Measurements from ENCODE around the gene ZIC2. TPM values are rescaled to one million over a fixed set of nuclear protein-coding genes. Genes with fewer than 3 reads are reported as not detected.
A peak's percentile ranks its signal among the peaks of the same experiment; 100 is the strongest.

The ZIC2 gene
- total RNA-seq, 6 donors from 2014 or later = 0.69 to 0.84 TPM; not detected in 4

DNA sequence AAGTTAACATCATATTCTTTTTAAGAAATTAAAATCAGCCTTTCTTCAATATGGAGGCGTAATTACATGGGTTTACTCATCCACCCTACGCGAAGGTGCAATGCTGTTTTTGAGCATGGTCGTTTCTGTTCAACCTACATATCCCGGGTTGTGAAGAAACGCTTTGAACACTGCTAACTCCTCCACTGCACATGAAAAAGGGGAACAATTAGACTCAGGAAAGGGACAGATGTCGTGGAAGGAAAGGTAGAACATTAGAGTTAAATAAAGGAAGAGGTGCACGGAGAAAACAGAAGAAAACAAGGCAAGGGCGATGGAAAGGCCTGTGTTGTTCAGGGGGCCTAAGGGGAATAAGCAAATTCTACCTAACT lies 14.1 kb upstream of the ZIC2 start:
- no peak overlapping the region for H3K4me3 ChIP-seq
- H3K36me3 ChIP-seq = no peaks in the 10 kb centered on the region
- DNase-seq (no peak), ATAC-seq (ENCODE audit: low FRiP score in 2 of 2) (no peak)
- no peak overlapping the region for H3K27ac ChIP-seq
- H3K4me1 ChIP-seq = peaks cover 31 to 42% (median 33%) of the 10 kb centered on the region in 4 donors
- peaks cover 6 to 61% (median 43%) of the 10 kb centered on the region in 4 donors for H3K27me3 ChIP-seq
- H3K9me3 ChIP-seq = no peaks in the 10 kb centered on the region
- TF ChIP-seq POLR2A (IDR thresholded peaks at IDR 0.05) = no peak
- TF ChIP-seq, protein P1, sequence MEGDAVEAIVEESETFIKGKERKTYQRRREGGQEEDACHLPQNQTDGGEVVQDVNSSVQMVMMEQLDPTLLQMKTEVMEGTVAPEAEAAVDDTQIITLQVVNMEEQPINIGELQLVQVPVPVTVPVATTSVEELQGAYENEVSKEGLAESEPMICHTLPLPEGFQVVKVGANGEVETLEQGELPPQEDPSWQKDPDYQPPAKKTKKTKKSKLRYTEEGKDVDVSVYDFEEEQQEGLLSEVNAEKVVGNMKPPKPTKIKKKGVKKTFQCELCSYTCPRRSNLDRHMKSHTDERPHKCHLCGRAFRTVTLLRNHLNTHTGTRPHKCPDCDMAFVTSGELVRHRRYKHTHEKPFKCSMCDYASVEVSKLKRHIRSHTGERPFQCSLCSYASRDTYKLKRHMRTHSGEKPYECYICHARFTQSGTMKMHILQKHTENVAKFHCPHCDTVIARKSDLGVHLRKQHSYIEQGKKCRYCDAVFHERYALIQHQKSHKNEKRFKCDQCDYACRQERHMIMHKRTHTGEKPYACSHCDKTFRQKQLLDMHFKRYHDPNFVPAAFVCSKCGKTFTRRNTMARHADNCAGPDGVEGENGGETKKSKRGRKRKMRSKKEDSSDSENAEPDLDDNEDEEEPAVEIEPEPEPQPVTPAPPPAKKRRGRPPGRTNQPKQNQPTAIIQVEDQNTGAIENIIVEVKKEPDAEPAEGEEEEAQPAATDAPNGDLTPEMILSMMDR (IDR thresholded peaks at IDR 0.05) = no peak
- no peak for TF ChIP-seq EP300 (IDR thresholded peaks at IDR 0.05)
- TF ChIP-seq POLR2AphosphoS5 (IDR thresholded peaks at IDR 0.05) = no peak
- 64 to 75% methylated on average over 9 of the region's 9 CpGs for WGBS, 2 donors

DNA sequence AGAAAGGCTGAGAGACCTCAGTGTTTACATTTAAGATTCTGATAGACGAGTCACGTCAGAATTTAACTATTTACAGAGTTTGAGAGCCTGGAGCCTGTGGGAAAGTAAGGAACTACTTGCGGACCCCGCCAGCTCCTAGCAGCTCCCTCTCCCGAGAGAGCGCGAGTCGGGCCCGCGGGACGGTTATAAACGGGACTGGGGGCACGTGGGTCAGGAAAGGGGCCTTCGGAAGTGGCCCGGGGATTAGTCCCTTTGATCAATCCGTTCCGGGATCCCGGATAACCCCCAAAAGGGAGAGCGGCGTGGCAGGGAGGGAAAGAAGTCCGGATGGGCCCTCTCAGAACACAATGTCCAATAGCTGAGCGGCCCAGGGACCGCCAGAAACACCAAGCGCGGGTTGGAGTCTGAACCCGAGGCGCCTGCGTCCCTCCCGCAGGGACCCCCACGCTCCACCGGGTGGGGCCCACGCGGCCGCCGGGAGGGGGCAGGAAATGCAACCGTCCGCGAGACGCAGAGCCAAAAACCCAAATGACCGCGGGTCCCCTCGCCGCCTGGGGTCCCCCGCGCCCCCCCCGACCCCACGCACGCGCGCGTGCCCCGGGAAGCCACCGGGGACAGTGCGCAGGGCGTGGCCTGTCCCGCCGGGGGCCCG lies 13.6 kb upstream of the ZIC2 start:
- Histone ChIP-seq H3K4me1 (peaks cover 31 to 42% (median 33%) of the 10 kb centered on the region in 4 donors), H3K27ac (no peak overlapping the region), H3K36me3 (no peaks in the 10 kb centered on the region), H3K4me3 (peak overlapping the region in 3 of 4 donors; percentile 16 to 34 (median 26)), H3K27me3 (peaks cover 6 to 66% (median 46%) of the 10 kb centered on the region in 4 donors), H3K9me3 (no peaks in the 10 kb centered on the region)
- TF ChIP-seq POLR2AphosphoS5 (IDR thresholded peaks at IDR 0.05) (no peak), POLR2A (IDR thresholded peaks at IDR 0.05) (no peak), EP300 (IDR thresholded peaks at IDR 0.05) (no peak)
- TF ChIP-seq, protein P1 (IDR thresholded peaks at IDR 0.05) = no peak
- ATAC-seq (ENCODE audit: low FRiP score in 2 of 2) = no peak
- DNase-seq = peak in 1 of 2 donors; percentile 86
- 25 to 31% methylated on average over 14 to 36 of the region's 58 CpGs for WGBS, 2 donors

DNA sequence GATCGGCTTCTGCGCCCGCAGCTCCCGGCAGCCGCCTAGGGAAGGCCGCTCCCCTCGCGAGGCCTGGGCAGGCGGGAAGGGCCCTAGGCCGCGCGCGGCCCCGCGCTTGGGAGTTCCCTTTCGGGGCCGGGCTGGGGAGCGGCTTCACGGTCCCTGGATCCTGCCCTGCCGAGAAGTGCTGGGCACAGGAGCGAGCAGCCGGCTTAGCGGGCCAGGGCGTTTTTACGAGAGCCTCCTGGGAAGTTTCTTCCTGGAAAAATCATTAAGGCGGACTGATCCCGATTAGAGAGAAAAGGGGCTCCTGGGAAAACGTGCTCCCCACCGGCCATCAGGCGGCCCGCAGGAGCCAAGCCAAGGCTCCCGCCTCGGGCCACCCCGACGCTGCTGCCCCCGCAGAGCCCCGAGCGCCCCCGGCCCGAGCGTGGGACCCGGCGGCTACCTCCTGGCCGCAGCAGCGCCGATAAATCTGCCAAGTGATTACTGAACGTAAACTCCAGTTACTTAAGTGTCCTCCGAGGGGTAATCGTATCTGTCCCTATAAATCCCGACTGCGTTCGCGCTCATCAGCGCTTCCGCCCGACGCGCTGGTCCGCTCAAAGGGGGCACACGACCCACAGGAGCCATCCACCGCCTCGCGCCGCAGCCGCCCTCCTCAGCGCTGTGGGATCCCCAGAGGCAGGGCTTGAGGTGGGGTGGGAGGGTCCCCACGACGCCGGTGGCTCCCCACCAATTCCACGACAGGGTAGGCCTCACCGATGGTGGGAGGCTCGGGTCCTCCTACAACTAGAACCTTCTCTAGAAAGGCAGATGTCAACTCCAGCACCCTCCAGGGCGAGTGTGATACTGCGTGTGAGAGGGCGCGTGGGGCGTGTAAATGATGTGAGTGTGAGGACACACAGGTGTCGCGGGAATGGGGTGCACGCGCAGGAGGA lies 12.8 kb upstream of the ZIC2 start:
- Histone ChIP-seq H3K36me3 (no peaks in the 10 kb centered on the region), H3K4me1 (peaks cover 31 to 42% (median 33%) of the 10 kb centered on the region in 4 donors), H3K27ac (no peak overlapping the region), H3K9me3 (no peaks in the 10 kb centered on the region), H3K27me3 (peaks cover 6 to 74% (median 49%) of the 10 kb centered on the region in 4 donors), H3K4me3 (peak overlapping the region in 3 of 4 donors; percentile 16 to 34 (median 26))
- ATAC-seq (ENCODE audit: low FRiP score in 2 of 2) = peak in 1 of 2 donors; percentile 48
- 4 to 11% methylated on average over 8 to 61 of the region's 81 CpGs for WGBS, 2 donors
- DNase-seq = peak in 1 of 2 donors; percentile 73
- TF ChIP-seq EP300 (IDR thresholded peaks at IDR 0.05) (no peak), POLR2AphosphoS5 (IDR thresholded peaks at IDR 0.05) (no peak), POLR2A (IDR thresholded peaks at IDR 0.05) (no peak)
- TF ChIP-seq, protein P1 (IDR thresholded peaks at IDR 0.05) = no peak

DNA sequence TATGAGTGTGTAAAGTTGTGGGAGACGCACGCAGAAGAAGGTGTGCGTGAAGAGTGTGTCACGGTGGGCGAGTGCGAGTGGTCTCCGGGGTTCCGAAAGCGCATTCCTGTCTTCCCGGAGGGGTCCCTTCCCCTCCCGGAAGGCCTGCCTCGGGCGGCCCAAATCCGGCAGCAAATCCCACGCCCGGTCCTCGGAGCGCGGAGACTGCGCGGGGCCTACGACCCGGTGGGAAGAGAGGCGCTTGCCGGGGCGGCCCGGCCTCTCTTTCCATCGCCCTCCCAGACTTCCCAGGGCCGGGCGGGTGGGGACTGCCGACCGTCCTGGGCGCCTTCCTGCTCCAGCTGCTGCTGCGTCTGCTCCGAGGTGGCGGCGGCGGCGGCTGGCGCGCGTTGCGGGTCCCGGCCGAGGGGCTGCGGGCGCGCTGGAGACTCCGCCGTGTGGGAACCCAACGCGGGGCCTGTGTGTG lies 12.1 kb upstream of the ZIC2 start:
- H3K4me3 ChIP-seq = peak overlapping the region in 2 of 4 donors; percentile 17 to 33
- H3K9me3 ChIP-seq = peaks cover 0 to 3% (median 0%) of the 10 kb centered on the region in 4 donors
- H3K4me1 ChIP-seq = peaks cover 31 to 42% (median 33%) of the 10 kb centered on the region in 4 donors
- H3K27ac ChIP-seq = no peak overlapping the region
- DNase-seq (peak in 1 of 2 donors; percentile 83), ATAC-seq (ENCODE audit: low FRiP score in 2 of 2) (no peak)
- TF ChIP-seq, protein P1 (IDR thresholded peaks at IDR 0.05) = no peak
- TF ChIP-seq POLR2A (IDR thresholded peaks at IDR 0.05) (no peak), POLR2AphosphoS5 (IDR thresholded peaks at IDR 0.05) (no peak), EP300 (IDR thresholded peaks at IDR 0.05) (no peak)
- H3K27me3 ChIP-seq = peaks cover 9 to 81% (median 52%) of the 10 kb centered on the region in 4 donors
- WGBS, 2 donors = 3 to 5% methylated on average over 30 to 35 of the region's 52 CpGs
- H3K36me3 ChIP-seq = no peaks in the 10 kb centered on the region
